Bronchial epithelial cell (primary cell): ENCODE measurements around the gene FGGY. TPM values are rescaled to one million over a fixed set of nuclear protein-coding genes. Genes with fewer than 3 reads are reported as not detected.

Experiments
- DNase-seq: peaks from one replicate; pipeline ENCODE4 v3.0.0-alpha.2; 2010; ENCODE audit warnings: low read depth
- FAIRE-seq: peaks from 2 replicates; lab custom pipeline; 2011; peaks lifted over from hg19 to GRCh38; lab: Jason Lieb, UNC
- H3K27me3 ChIP-seq: 2 replicates; pipeline ENCODE4 v1.5.1; 2011; ENCODE audit warnings: low read length; ENCODE audit not compliant: control insufficient read depth, insufficient read depth
- H3K36me3 ChIP-seq: 2 replicates; pipeline ENCODE4 v1.5.1; 2011; ENCODE audit warnings: low read length; ENCODE audit not compliant: control insufficient read depth, insufficient read depth
- H3K4me3 ChIP-seq: 2 replicates; pipeline ENCODE4 v1.5.1; 2011; ENCODE audit warnings: mild to moderate bottlenecking, low read depth, low read length, control low read depth
- total RNA-seq: library from RNA; depleted of rRNA; stranded (reverse); fragments of >200 nt; gene quantifications from 2 replicates; pipeline ENCODE4 v1.2.1, GENCODE V29; 2014
- TF ChIP-seq, protein P1 (sequence below): IDR thresholded peaks from 2 replicates; pipeline ENCODE4 v1.5.1; 2011; ENCODE audit warnings: mild to moderate bottlenecking, moderate library complexity, low read length, control low read depth, inconsistent platforms; ENCODE audit not compliant: insufficient read depth, severe bottlenecking

Gene FGGY
- total RNA-seq, 1 donor from 2014 or later, result 20.0 TPM

DNA sequence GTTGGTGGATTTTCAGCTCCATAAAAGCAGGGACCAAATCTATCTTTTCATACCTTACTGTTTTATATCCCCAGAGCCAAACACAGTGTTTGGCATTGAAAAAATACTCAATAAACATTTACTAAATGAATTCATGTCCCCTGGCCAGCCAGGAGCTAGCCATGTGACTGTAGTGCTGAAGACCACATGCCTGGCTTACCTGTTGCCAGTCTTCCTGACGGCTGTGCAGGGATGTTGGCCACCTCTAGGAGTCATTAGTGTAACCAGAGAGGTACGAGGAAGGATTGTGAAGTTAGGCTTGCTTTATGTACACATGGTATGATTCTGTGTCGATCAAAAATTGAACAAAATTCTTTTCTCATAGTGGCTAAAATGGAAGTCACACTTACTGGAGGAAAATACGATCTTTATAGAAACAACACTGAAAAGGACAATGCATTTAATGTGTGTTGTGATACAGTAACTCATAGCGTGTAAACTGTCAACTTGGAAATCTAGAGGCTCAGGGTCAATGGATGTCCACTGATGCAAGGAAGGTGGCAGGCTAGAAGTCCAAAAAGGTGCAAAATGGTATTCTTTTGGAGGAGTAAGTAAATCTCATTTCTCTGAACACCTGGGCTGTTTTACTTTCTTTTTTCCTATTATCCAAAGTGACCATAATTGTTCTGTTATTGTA, 60.9 kb downstream of the FGGY start:
- Histone ChIP-seq H3K27me3 (no peaks in the 10 kb centered on the region), H3K4me3 (no peak overlapping the region), H3K36me3 (no peaks in the 10 kb centered on the region)
- TF ChIP-seq, protein P1, sequence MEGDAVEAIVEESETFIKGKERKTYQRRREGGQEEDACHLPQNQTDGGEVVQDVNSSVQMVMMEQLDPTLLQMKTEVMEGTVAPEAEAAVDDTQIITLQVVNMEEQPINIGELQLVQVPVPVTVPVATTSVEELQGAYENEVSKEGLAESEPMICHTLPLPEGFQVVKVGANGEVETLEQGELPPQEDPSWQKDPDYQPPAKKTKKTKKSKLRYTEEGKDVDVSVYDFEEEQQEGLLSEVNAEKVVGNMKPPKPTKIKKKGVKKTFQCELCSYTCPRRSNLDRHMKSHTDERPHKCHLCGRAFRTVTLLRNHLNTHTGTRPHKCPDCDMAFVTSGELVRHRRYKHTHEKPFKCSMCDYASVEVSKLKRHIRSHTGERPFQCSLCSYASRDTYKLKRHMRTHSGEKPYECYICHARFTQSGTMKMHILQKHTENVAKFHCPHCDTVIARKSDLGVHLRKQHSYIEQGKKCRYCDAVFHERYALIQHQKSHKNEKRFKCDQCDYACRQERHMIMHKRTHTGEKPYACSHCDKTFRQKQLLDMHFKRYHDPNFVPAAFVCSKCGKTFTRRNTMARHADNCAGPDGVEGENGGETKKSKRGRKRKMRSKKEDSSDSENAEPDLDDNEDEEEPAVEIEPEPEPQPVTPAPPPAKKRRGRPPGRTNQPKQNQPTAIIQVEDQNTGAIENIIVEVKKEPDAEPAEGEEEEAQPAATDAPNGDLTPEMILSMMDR, result no peak
- DNase-seq (no peak), FAIRE-seq (no peak)

DNA sequence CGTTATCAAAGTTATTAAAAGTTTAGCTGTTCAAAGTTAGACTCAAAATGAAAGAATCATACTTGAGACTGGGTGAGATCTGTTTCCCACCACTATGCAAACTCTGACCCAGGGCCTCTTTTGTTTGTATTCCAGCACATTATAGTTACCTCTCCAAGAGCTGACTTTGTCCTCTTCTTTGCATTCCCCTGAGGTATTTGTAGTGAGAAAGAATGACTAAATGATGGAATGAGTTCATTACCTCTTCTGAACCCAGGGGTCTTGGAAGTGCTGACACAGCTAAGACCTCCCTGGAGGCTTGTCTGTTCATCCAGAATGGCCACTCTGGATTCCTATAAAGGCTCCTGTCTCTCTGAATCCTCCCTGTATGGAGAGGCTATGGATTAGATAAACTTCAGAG, 62.4 kb downstream of the FGGY start:
- H3K36me3 ChIP-seq, result no peaks in the 10 kb centered on the region
- TF ChIP-seq, protein P1, result no peak
- no peaks in the 10 kb centered on the region for H3K27me3 ChIP-seq
- DNase-seq (no peak), FAIRE-seq (no peak)
- no peak overlapping the region for H3K4me3 ChIP-seq

DNA sequence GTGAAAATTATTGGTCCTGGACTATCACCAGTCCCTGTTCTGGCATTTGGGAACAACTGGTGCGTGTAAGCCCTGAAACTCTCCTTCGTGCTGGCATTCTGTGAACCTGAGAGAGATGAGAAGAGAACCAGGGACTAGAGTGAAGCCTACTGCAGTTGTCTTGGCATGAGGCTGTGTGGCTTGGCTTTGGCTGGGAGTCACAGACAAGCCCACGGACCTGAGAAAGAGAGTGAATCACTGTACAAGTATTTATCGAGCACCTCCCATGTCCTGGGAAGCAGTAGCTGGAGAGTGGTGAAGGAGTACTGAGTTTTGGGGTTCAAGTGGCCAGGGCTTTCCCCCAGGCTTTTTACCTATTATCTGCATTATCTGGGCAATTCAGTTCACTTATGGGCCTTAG, 63.3 kb downstream of the FGGY start:
- DNase-seq (peak; percentile 82), FAIRE-seq (peak; percentile 89)
- Histone ChIP-seq H3K27me3 (no peaks in the 10 kb centered on the region), H3K4me3 (no peak overlapping the region), H3K36me3 (no peaks in the 10 kb centered on the region)
- TF ChIP-seq, protein P1, result no peak

DNA sequence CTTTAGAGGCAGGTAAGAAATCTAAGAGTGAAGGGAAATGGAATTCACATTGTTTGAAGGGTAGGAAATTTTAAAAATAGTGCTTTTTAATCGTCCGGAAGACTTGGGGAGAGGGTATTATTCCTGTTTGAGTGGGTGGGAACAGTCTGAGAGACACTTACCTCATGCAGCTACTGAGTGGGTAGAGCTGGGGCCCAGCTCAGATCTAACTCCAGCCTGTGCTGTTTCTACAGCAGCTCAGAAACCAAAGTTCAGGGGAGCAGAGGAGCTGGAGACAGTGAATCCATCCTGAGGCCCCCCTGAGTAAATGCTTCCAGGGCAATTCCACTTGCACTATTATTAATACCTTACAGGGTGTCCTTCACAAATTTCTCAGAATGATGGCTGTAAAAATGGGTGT, 63.8 kb downstream of the FGGY start:
- Histone ChIP-seq H3K4me3 (no peak overlapping the region), H3K36me3 (no peaks in the 10 kb centered on the region), H3K27me3 (no peaks in the 10 kb centered on the region)
- FAIRE-seq (no peak), DNase-seq (no peak)
- TF ChIP-seq, protein P1, result no peak

DNA sequence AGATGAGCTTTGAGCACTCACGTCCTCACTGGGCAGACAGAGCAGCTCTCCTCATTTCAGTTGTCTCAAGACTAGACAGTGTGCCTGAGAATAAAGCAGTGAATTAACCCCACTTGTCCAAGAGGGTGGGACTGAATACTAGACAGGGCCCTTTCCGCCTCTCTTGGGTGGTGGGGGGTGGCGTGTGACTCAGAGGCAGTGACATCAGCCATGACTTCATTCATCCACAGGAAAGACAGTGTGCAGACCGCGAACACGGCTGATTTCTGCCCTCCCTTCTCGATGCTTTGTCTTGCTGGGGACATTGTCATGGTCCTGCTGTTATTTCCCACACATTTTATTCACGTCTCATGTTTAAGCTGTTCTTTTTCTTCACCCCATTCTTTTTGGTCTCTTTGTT, 64.9 kb downstream of the FGGY start:
- no peak overlapping the region for H3K4me3 ChIP-seq
- no peaks in the 10 kb centered on the region for H3K36me3 ChIP-seq
- H3K27me3 ChIP-seq, result no peaks in the 10 kb centered on the region
- TF ChIP-seq, protein P1, result no peak
- DNase-seq, result no peak
- no peak for FAIRE-seq

DNA sequence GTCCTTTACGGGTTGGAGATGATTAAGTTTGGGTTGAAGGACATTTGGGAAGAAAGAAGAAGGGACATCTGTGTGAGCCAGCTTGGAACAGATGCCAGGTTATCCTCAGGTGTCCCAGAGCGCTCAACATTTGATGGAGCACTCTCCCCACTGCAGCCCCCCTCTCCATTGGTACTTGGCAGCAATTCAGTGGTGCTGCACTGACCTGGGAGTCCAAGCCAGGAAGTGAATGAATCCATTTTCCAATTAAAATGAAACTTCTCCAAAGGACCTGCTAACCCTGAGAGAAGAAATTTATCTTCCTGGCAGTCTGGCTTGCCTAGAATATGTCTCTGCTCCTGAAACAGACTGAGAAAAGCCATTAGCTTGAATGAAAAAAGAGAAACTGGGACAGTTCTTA, 67.1 kb downstream of the FGGY start:
- TF ChIP-seq, protein P1, result no peak
- Histone ChIP-seq H3K4me3 (no peak overlapping the region), H3K36me3 (no peaks in the 10 kb centered on the region), H3K27me3 (no peaks in the 10 kb centered on the region)
- DNase-seq, result no peak
- FAIRE-seq, result no peak
